ENCODE results near the gene HOXD4. TPM values are rescaled to one million over a fixed set of nuclear protein-coding genes. Genes with fewer than 3 reads are reported as not detected.

Gene HOXD4
- total RNA-seq, 2 experiments from 2014 or later: not detected

DNA sequence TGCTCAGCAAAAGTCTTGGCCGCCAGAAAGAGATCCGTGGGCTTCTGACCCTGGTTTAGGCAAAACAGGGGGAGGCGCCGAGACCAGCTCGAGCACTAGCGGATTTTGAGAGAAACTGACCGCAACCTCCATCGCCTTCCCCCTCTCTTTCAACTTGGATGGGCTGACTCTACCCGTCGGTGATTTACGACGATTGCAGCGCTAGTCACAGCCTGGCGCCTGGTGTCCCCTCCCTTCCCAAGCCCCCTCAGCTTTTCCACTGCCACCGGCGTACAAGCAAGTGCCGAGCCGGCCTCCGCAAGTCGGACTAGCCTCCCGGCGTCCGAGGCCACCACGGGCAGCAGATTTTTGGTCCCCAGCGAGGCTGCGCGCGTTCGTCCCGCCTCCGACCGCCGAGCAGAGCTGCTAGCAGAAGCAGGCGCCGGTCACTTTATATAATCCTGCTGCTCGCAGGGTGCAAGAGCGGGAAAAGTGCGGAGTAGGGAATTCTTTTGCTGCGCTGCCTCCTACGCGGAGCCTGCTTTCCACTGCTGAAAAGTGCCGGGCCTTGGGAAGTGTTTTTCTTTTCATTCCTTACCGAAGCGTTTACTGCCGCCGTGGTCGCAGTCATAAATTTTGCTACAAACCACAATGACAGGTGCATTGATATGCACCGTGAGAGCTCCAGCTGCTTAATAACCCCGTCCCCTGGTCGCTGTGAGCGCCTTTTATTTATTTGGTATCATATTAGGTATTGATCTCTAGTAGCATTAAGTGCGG, 13.4 kb downstream of the HOXD4 start:
- intact Hi-C loops (cut with DNase I, micrococcal nuclease): no loop called here
- H3K27me3 Mint-ChIP-seq: peaks cover 97% of the 10 kb centered on the region
- peaks cover 17% of the 10 kb centered on the region for H3K4me1 Mint-ChIP-seq (ENCODE audit: low read depth)
- POLR2A ChIA-PET: no interaction called here
- CTCF ChIA-PET: no interaction called here
- Histone ChIP-seq H3K36me3 (ENCODE audit: insufficient read depth, low read length) (no peaks in the 10 kb centered on the region), H3K4me3 (ENCODE audit: low read length) (no peak overlapping the region), H3K4me1 (ENCODE audit: insufficient read depth, low read length) (peaks cover 20% of the 10 kb centered on the region), H3K27ac (ENCODE audit: low read depth in 1 of 2, low read length in 2 of 2) (no peak overlapping the region), H3K27me3 (ENCODE audit: control insufficient read depth in 1 of 2, insufficient read depth in 2 of 2, low read length in 2 of 2) (peaks cover 84 to 97% of the 10 kb centered on the region in 2 experiments), H3K9me3 (ENCODE audit: control insufficient read depth in 1 of 2, insufficient read depth in 1 of 2, low read length in 2 of 2) (peaks cover 0 to 50% of the 10 kb centered on the region in 2 experiments)
- no peaks in the 10 kb centered on the region for H3K9me3 Mint-ChIP-seq
- no peak for ATAC-seq (ENCODE audit: poor library complexity)
- peaks cover 5% of the 10 kb centered on the region for H3K36me3 Mint-ChIP-seq (ENCODE audit: low read depth)
- peak overlapping the region; percentile 5 for H3K4me3 Mint-ChIP-seq
- no peak for DNase-seq
- TF ChIP-seq, protein P1, sequence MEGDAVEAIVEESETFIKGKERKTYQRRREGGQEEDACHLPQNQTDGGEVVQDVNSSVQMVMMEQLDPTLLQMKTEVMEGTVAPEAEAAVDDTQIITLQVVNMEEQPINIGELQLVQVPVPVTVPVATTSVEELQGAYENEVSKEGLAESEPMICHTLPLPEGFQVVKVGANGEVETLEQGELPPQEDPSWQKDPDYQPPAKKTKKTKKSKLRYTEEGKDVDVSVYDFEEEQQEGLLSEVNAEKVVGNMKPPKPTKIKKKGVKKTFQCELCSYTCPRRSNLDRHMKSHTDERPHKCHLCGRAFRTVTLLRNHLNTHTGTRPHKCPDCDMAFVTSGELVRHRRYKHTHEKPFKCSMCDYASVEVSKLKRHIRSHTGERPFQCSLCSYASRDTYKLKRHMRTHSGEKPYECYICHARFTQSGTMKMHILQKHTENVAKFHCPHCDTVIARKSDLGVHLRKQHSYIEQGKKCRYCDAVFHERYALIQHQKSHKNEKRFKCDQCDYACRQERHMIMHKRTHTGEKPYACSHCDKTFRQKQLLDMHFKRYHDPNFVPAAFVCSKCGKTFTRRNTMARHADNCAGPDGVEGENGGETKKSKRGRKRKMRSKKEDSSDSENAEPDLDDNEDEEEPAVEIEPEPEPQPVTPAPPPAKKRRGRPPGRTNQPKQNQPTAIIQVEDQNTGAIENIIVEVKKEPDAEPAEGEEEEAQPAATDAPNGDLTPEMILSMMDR (IDR thresholded peaks at IDR 0.05): no peak
- no peak overlapping the region for H3K27ac Mint-ChIP-seq

DNA sequence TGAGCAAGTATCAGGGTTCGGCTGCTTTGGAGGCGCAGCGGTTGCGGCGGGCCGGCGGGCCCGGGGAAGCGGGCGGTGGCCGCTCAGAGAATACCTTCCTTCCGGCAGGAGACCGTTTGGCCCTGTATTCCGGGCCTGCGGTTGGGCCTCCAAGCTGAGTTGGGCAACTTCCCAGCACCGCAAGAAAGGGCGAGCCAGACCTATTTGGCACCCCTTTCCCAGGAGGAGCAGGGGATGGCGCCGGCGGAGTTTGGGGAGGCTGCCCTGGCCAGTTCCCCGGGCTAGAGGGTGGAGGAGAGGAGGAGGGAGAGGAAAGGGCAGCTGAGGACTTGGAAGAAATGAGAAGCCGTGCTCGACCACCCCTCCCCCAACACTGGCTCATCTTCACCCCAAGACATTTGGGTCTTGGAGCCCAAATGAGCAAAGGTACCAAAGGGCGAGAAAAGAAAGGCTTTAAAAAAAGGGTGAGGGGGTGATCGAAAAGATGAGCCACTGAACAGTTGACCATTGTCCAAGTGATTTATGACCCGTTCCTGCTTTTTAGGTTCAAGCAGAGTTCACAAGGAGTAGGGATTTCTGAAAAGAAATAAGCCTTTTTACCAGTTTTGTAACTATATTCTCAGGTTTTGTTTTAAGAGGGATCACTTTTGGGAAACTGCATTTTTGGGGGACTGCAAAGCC, 14.2 kb downstream of the HOXD4 start:
- H3K9me3 ChIP-seq (ENCODE audit: control insufficient read depth in 1 of 2, insufficient read depth in 1 of 2, low read length in 2 of 2): peaks cover 0 to 43% of the 10 kb centered on the region in 2 experiments
- Mint-ChIP-seq H3K27me3 (peaks cover 98% of the 10 kb centered on the region), H3K4me1 (ENCODE audit: low read depth) (peaks cover 17% of the 10 kb centered on the region), H3K4me3 (peak overlapping the region; percentile 5), H3K9me3 (no peaks in the 10 kb centered on the region), H3K36me3 (ENCODE audit: low read depth) (peaks cover 5% of the 10 kb centered on the region), H3K27ac (no peak overlapping the region)
- POLR2A ChIA-PET: no interaction called here
- TF ChIP-seq, protein P1 (IDR thresholded peaks at IDR 0.05): no peak
- peaks cover 84 to 97% of the 10 kb centered on the region in 2 experiments for H3K27me3 ChIP-seq (ENCODE audit: control insufficient read depth in 1 of 2, insufficient read depth in 2 of 2, low read length in 2 of 2)
- ATAC-seq (ENCODE audit: poor library complexity) (no peak), DNase-seq (no peak)
- H3K27ac ChIP-seq (ENCODE audit: low read depth in 1 of 2, low read length in 2 of 2): no peak overlapping the region
- H3K4me3 ChIP-seq (ENCODE audit: low read length): no peak overlapping the region
- intact Hi-C loops (cut with DNase I, micrococcal nuclease): no loop called here
- H3K4me1 ChIP-seq (ENCODE audit: insufficient read depth, low read length): peaks cover 13% of the 10 kb centered on the region
- no peaks in the 10 kb centered on the region for H3K36me3 ChIP-seq (ENCODE audit: insufficient read depth, low read length)
- CTCF ChIA-PET: no interaction called here

DNA sequence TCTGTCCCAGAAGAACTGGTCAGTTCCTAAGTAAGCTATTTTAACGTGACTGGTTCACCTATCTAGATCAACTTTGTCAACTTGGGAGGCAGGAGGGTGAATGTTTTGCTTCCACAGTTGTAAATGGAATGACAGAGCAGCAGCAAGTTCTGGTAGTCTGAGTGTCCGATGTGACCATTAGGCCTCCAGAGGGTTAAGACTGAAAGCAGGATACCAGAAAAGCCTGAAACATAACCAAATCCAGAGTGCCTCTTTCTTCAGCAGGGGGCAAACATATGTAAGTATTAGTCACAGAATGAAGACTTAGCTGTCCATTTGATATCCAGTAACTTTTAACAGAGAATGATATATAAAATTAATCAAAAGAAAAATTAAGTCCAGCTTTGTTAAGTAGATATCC, 14.9 kb downstream of the HOXD4 start:
- H3K27me3 ChIP-seq (ENCODE audit: control insufficient read depth in 1 of 2, insufficient read depth in 2 of 2, low read length in 2 of 2): peaks cover 84 to 97% of the 10 kb centered on the region in 2 experiments
- DNase-seq: no peak
- peaks cover 13% of the 10 kb centered on the region for H3K4me1 ChIP-seq (ENCODE audit: insufficient read depth, low read length)
- POLR2A ChIA-PET: no interaction called here
- H3K4me1 Mint-ChIP-seq (ENCODE audit: low read depth): peaks cover 17% of the 10 kb centered on the region
- intact Hi-C loops (cut with DNase I, micrococcal nuclease): no loop called here
- H3K4me3 Mint-ChIP-seq: no peak overlapping the region
- TF ChIP-seq, protein P1 (IDR thresholded peaks at IDR 0.05): no peak
- ATAC-seq (ENCODE audit: poor library complexity): no peak
- H3K27me3 Mint-ChIP-seq: peaks cover 98% of the 10 kb centered on the region
- peaks cover 0 to 39% of the 10 kb centered on the region in 2 experiments for H3K9me3 ChIP-seq (ENCODE audit: control insufficient read depth in 1 of 2, insufficient read depth in 1 of 2, low read length in 2 of 2)
- no peaks in the 10 kb centered on the region for H3K9me3 Mint-ChIP-seq
- H3K27ac ChIP-seq (ENCODE audit: low read depth in 1 of 2, low read length in 2 of 2): no peak overlapping the region
- CTCF ChIA-PET: no interaction called here
- H3K27ac Mint-ChIP-seq: no peak overlapping the region
- no peak overlapping the region for H3K4me3 ChIP-seq (ENCODE audit: low read length)
- H3K36me3 Mint-ChIP-seq (ENCODE audit: low read depth): peaks cover 5% of the 10 kb centered on the region
- no peaks in the 10 kb centered on the region for H3K36me3 ChIP-seq (ENCODE audit: insufficient read depth, low read length)
